NCI-H345 (cell line): Measurements from ENCODE around the gene PPP2R2D.
"Not testable (repeated sequence)": the region's sequence is repeated elsewhere in the genome, so short reads cannot be mapped to it uniquely, and the experiment has no call there.

Experiments
- DNase-seq: peaks from one replicate; lab custom pipeline; 2025; lab: John Stamatoyannopoulos, UW

PPP2R2D gene

DNA sequence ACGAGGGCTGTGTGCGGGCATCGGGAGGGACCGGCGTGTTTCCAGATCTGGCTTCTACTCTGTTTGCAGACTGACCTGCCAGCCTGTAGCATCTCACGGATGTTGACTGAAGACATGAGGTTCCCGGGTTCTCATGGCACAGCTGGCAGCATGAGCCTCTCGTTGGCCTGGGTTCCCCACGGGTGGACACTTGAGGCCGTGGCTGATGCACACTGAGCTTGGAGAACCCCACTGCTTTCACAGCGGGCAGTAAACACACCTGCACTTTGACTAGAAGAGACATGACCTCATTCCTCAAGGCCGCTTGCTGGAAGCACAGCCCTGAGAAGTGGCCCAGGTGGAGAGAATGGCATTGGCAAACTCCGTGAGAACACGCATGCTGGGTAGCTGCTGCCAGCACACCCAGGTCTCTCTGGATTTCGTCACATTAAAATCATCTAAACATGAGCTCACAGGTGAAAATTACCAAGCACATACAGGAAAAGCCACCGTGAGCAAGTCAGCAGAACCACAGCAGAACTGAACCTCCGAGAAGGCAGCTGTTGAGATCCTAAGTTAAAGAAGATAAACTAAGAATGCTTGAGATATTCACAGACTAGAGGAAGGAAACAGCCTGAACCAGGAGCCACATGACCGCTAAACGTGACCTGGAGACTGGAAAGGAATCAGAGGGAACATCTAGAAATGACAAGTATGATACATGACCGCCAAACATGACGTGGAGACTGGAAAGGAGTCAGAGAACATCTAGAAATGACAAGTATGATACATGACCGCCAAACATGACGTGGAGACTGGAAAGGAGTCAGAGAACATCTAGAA, 48.4 kb downstream of the PPP2R2D start:
- DNase-seq = no peak

DNA sequence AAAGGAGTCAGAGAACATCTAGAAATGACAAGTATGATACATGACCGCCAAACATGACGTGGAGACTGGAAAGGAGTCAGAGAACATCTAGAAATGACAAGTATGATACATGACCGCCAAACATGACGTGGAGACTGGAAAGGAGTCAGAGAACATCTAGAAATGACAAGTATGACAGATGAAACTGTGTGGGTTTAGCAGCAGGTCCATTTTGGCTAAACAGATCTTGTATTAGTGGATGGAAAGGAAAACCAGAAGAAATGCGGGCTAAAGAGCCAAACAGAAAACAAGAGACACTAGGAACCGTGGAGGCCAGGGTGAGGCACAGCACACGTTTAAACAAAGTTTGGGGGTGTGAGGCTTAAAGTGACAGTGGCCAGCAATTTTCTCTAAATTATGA, 49.1 kb downstream of the PPP2R2D start:
- DNase-seq = not testable (repeated sequence)

DNA sequence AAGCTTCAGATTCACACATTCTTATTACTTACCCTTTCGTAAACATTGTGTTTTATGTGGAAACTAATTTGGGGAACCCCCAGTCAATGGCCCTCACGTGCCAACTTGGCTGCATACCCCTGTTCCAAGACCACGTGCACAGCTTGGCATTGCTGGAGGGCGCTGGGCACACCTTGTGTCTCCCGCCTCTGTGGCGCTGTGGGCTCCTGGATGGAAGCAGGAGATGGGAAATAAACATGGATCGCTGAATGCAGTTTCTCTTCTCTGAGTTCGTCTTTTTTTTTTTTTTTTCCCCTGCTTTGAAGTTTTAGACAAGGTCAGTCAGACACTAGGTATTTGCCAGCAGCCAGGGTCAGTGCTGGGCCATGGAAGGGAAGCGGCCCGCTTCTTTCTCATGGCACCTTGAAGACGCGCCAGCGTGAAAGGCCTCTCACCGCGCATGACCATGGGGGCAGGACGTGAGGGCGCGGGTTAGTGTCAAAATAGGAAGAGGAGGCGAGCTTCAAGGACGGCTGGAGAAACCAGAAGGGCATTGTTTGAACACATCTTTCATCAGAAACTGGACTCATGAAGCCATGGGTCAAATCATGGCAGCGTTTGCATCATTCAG, 53.7 kb downstream of the PPP2R2D start:
- no peak for DNase-seq

DNA sequence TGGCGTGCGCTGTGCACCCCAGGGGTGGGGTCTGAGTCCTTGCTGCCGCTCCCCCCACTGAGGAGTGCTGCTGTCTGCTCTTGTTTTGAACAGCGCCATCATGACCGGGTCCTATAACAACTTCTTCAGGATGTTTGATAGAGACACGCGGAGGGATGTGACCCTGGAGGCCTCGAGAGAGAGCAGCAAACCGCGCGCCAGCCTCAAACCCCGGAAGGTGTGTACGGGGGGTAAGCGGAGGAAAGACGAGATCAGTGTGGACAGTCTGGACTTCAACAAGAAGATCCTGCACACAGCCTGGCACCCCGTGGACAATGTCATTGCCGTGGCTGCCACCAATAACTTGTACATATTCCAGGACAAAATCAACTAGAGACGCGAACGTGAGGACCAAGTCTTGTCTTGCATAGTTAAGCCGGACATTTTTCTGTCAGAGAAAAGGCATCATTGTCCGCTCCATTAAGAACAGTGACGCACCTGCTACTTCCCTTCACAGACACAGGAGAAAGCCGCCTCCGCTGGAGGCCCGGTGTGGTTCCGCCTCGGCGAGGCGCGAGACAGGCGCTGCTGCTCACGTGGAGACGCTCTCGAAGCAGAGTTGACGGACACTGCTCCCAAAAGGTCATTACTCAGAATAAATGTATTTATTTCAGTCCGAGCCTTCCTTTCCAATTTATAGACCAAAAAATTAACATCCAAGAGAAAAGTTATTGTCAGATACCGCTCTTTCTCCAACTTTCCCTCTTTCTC, 55.0 kb downstream of the PPP2R2D start:
- no peak for DNase-seq

DNA sequence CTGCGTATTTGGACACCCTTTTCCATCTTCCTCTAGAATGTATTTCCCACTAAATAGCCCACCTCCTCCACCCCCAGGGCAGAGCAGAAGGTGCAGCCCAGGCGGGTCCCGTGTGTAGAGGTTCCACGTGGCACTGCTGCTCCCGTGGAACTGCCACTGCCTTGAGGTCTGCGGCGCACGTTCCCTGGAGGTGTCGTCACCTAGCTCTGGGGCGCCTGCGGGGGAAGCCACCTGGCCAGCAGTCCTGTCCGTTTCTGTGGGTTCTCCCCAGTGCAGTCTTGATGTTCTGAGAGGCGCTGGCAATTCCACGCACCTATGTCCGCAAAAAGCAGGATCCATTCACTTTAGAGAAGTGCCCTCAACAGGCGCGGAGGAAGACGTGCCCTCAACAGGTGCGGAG, 59.0 kb downstream of the PPP2R2D start:
- DNase-seq = no peak

DNA sequence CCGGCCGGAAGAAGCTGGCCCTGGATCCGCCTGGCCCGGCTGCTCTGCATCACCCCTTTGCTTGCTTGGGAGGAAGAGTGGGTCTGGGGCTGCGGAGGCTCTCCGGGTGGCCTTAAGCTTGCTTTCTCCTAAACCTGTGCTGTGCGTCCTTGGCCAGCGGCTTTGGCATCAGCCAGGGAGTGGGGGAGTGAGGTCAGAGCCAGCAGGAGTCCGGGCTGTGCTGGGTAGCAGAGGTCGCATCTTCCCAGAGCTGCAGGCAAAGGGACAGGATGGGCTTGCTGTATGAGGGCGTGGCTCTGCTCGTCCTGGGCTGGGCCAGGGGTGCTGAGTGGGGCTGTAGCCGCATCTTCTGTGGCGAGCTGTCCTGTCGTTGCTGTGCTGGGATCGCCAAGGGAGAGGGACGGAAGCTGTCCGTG, 59.8 kb downstream of the PPP2R2D start:
- no peak for DNase-seq

DNA sequence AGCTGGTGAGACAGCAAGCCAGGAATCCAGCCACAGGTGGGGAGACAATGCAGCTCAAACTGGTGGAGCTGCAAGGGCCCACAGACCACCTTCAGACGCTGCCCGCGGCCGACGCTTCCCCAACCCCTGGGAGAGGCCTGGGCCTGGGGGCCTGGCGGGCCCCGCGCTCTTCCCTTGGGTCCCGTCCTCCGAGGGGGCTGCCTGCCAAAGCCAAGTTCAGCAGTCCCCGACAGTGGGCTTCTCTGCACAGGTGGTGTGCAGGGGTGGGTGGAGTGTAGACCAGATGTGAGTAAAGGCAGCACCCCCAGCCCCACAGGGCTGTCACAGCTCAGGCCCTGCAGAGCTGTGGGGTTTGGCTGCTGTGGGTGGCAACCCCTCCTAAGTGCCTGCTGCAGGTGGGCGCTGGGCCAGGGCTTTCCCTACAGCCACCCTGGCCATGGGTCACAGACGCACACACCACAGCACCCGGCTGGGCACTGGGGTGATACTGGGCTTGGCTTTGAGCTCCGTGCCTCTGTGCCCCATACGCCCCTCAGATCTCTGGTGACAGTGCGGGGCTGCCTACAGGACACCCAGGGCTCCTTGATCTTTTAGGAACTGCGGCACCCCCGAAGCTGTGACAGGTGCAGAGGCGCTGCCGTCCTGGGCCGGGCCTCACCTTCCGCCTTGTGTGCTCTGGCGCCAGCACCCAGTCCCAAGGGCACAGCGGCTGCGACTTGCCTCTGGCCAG, 60.4 kb downstream of the PPP2R2D start:
- DNase-seq = no peak

DNA sequence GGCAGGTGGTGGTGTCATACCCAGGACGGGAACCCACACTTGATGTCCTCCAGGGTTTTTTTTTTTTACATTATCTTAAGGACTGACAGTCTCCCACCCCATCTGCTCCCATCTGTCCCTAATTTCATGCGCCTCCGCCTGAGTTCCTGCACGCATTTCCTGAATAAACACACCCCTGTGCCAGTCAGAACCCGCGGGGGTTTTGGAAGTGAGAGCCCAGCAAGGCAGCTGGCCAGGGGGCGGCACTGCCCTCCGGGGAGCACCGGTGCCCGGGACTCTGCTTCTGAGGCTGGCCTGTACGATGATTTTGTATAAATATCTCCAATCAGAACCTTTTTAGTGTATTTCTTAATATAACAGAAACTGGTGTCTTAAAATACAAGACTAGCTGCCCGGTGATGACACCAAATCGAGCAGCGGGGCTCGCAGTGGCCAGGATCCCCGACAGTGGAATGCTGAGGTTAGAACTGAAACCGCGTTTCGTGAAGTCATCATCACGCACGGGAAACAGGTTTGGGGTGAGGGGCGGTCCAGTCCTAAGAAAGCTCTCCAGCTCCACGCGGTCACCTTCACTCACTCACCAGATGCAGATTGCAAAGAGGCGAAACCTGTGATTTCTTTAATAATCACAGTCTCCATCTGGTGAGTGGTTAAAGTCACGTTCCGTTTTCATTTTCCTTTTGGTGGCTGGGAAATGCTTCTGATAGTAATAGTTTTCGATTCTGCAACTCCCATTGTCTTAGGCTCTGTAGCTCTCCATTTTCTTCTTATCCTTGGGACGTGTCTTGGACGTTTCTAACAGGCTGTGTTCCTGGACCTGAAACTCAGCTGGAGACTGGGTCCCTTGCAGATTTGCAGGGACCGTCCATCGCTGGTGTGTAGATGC, 61.2 kb downstream of the PPP2R2D start:
- peak; percentile 1 for DNase-seq

DNA sequence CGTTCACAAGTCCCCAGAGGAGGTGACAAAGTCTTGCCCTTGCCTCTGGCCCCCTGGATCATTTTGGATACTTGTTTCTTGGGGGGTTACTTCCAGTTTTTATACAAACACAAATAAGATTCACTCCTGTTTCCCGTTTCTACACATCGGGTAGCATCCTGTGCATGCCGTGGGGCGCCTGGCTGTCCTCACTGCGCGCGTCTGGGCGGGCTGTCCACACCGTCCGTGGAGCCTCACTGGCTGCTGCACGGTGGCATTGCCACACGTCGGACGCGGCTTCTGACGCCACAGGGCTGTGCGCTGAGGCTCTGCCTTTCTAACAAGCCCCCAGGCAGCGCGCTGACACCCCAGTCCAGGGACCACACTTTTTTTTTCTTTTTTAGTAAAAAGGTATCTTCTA, 62.5 kb downstream of the PPP2R2D start:
- no peak for DNase-seq

DNA sequence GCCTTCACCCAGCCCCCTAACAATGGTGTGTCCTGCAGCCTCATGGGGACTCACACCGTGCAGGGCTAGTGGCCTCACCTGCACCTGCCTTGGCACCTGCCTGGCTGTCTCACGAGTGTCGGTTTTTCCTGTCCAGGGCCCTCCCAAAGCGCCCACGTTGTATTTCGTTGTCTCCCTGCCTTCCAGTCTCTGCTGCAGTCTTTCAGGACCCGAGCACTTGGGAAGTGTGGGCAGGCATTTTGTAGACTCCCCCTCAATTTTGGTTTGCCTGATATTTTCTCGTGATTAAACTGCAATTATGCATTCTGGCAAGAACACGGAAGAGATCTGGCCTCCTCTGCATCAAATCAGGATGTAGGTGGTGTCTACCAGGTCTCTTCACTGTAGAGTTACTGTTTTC, 63.0 kb downstream of the PPP2R2D start:
- no peak for DNase-seq

DNA sequence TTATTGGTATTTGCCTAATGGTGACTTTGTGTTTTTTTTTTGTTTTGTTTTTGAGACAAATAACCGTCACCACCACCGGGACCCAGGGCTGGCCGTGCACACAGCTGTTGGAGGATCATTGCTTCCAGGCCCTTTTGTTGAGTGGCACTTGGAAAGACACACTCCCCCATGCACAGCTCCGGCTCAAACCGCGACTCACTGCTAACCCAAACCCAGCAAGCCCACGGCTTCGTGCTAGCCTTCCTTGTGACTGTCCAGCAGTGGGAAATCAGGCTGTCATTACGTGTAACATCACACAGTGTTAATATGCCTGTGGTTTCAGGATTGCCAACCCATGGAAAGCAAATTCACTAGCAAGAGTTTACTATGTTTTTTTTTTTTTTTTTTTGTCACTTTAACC, 63.5 kb downstream of the PPP2R2D start:
- no peak for DNase-seq

DNA sequence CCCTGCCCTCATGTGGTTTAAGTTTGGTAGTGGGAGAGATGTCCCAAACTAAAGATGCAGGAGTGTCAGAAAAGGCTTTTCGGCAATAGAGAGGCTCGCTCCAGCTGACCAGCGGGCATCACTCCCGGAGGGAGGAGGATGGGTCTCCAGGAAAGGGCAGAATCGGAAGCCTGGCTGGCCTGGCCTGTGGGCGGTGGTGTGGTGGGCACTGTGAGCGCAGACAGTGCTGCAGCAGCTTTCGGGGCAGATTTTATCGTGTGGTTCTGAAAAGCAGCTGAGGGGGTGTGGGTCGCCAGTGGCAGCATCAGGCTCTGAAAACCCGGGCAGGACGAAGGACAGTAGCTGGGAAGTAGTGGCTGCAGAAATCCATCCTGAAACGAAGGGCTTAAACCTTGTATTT, 68.1 kb downstream of the PPP2R2D start:
- DNase-seq = no peak

DNA sequence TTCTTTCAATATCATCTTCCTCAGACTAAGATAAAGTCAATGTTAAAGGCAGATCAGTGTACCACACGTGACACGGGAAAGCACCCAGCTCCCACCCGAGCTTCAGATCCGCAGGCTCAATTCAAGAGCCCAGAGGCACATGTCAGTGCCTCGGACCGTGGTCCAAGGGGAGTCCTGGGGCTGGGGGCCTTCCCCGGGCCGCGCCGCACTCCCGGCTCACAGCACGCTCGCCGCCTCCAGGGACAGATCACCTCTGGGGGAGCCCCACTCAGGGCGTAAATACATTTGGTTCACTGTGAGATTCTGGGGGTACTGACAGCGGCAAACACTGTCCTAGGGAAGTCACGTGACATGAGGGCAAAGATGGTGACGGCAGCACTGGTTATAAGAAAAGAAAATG, 70.1 kb downstream of the PPP2R2D start:
- DNase-seq = no peak

DNA sequence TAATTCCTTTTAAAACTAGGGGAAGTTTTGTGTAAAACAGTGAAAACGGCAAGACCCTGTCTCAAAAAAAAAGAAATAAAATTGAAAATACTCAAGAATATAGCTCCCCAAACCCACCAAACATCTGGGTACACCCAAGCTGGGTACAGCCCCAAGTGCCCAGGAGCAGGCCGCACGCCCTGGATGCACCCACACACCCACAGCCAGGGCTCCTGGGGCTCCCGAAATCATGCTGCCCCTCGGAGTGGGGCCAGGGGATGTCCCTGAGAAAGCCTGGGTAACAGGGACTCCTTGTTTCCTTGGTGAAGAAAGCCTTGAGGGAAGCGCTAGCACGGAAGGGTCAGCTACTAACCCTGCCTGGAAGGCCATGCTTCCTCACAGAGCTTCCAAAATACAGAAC, 70.8 kb downstream of the PPP2R2D start:
- no peak for DNase-seq

DNA sequence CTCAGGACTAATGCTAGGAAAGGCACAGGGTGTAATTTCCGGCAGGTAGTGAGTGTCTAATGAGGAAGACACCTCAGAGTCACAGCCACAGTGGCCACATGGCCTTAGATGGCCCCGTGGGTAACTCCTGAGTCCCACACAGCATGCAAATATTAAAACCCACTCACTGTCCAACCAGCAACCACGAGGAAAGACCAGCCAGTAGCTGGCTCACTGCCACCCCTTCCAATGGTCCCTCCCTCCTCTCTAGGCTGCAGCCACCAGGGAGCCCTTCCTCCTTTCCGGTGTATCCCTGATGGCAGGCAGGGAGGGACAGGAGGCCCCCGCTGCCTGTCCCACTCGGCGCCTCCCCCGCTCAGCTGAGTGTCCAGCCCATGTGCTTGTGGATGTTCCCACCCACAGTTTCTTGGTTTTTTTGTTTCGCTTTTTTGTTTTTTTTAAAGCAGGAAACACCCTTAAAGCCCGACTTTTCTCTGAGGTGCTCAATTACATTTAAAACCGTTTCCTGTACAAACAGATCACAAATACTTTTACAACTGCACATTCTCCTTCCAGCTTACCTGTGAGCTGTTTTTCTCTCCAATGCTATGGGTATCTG, 71.8 kb downstream of the PPP2R2D start:
- DNase-seq = no peak

DNA sequence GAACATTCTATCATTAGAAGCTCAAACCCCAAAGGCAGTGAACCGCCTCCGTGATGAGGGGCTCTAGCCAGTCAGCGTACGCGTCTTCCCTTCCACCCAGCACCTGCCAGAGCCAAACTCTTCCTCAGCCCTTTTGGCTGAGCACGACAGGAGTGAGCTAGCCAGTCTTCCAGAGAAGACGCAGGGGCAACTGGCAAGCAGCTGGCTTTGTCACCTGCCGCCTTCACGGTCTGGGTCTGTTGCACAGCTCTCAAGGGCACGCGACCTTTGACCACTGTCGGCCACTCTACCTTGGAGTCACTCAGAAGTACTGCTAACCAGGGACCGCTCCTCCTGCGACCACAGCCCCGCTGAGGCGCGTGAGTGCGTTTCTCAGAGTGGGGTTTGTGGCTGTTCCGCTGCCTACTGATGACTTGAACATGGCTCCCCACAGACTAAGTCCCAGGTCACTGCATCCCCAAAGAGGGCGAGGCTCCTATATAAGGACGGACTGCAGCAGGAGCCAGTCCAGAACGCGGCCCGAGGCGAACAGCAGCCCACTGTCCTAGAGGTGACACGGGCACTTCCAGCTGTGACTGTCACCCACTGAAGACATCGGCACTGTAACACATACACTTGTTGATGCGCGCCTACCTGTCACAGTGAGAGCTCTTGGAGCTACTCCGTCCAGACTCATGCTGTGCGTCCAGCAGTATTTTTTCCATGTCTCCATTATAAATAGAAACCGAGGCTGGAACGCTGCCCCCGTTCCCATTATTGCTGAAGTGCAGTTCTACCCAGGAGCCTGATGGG, 72.5 kb downstream of the PPP2R2D start:
- no peak for DNase-seq

DNA sequence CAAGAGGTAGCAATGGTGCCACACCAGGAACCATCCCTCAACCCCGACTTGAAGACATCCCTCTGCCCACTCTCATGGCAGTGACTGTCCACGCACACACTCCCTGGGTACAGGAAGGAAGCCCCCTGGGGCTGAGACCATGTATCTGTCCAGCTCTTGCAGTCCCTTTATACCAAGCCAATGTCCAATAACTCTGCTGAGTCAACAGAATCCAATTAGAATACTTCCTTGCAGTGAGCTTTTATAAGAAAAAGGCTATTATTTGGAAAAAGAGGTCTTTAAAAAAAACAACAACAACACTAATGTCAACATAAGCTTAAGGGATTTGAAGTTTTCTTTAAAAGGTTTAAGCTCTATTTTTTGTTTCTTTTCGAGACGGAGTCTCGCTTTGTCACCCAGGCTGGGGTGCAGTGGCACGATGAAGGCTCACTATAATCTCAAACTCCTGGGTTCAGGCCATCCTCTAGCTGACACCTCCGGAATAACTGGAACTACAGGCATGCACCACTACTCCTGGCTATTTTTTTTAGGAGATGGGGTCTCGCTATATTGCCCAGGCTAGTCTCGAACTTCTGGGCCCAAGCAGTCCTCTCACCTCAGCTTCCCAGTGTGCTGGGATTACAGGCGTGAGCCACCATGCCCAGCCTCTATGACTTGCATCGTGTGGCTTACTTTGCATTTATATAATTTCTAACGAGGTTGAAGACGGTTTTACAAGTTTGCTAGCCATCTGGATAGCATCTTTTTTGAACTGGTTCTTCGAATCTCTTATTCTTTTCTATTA, 73.4 kb downstream of the PPP2R2D start:
- DNase-seq = no peak

DNA sequence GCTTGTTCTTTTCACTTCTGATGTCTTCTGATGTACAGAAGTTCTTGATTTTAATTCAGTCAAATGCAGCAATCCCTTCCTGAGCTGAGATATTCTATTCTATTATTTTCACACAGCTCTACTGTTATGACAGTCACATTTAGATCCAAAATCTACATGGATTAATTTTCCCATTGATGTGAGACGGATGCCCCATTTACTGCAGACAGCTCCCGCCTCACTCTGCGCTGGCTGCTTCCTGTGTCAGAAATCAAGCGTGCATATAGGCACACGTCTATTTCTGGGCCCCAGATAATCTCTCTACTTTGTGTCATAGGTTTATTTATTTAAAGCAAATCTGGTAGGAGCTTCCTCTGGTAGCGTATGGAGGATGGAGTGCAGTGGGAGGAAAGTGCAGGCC, 74.2 kb downstream of the PPP2R2D start:
- DNase-seq = no peak

DNA sequence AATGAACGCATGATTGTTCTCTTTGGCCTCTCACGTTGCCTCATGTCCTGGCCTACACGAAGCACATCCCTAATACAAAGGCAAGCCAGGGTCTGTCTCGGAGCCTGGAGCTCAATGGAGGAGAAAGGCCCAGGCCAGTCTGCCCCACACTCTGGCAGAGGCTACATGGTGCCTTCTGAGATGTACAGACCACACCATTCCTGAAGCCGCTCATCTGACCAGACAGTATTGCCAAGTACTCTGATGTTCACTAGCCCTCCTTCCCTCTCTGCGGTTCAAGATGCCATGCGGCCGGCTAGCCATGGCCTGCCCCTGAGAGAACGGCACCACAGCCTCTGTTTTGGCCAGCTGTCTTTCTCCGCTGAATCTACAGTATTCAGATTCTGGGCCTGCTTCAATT, 75.0 kb downstream of the PPP2R2D start:
- DNase-seq = no peak
